Upper lobe of left lung (tissue), 4 donors: ENCODE data around the gene CERK.

Source experiments
- EP300 ChIP-seq, 4 donors: sonication (generic); formaldehyde crosslinking; IDR thresholded peaks; one replicate each; pipeline ENCODE4 v1.5.1; 2017; ENCODE audit warnings: antibody characterized with exemption in 4 of 4, control low read depth in 2 of 4
- TF ChIP-seq, protein P1 (sequence below), 6 experiments: fragments of 450-650 bp in 4 of 6; fragments of 200-600 bp in 2 of 6; sonication (generic) in 2 of 6; IDR thresholded peaks; one replicate each; pipeline ENCODE4 v1.5.1; 2016 to 2019; ENCODE audit warnings: antibody characterized with exemption in 6 of 6

DNA sequence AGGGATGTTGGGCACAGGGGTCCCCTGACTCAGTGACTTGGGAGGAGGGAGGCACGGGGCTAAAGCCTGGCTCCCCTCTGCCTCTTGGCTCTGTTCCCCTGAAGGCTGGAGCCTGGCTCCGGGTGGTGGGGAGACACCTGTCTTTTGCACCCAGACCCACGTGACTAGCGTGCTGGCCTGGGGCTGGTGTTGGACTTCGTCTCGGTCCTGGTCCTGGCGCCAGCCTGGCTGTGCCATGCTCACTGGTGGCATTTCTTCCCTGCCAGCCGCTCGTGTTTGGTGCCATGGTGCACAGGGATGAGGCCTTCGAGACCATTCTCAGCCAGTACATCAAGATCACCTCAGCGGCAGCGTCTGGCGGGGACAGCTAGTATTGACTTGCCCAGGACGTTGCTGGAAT is 61.2 kb downstream of the CERK start:
- TF ChIP-seq, protein P1, sequence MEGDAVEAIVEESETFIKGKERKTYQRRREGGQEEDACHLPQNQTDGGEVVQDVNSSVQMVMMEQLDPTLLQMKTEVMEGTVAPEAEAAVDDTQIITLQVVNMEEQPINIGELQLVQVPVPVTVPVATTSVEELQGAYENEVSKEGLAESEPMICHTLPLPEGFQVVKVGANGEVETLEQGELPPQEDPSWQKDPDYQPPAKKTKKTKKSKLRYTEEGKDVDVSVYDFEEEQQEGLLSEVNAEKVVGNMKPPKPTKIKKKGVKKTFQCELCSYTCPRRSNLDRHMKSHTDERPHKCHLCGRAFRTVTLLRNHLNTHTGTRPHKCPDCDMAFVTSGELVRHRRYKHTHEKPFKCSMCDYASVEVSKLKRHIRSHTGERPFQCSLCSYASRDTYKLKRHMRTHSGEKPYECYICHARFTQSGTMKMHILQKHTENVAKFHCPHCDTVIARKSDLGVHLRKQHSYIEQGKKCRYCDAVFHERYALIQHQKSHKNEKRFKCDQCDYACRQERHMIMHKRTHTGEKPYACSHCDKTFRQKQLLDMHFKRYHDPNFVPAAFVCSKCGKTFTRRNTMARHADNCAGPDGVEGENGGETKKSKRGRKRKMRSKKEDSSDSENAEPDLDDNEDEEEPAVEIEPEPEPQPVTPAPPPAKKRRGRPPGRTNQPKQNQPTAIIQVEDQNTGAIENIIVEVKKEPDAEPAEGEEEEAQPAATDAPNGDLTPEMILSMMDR (IDR thresholded peaks at IDR 0.05), result no peak
- TF ChIP-seq EP300 (IDR thresholded peaks at IDR 0.05), result no peak
